CD4-positive, CD25-positive, alpha-beta regulatory T cell (primary cell): ENCODE data around the gene TNPO2. TPM values are rescaled to one million over a fixed set of nuclear protein-coding genes. Genes with fewer than 3 reads are reported as not detected.
"Not testable (repeated sequence)": the region's sequence is repeated elsewhere in the genome, so short reads cannot be mapped to it uniquely, and the experiment has no call there.

Experiments used
- ATAC-seq, 2 donors: fragments of 150-1000 bp; cut with Tn5 transposase; one replicate each; pipeline ENCODE4 v1.10.0; 2021; ENCODE audit warnings: low read depth in 2 of 2, moderate number of reproducible peaks in 2 of 2, moderate library complexity in 1 of 2
- DNase-seq, 3 donors: peaks; one replicate each; pipeline versions ENCODE4 v3.0.0 to v3.0.0-alpha.2; 2012 to 2022; ENCODE audit warnings: mixed read lengths in 1 of 3
- H3K27ac ChIP-seq: one replicate; pipeline ENCODE4 v1.7.0; 2013; ENCODE audit warnings: mild to moderate bottlenecking, low read length; ENCODE audit not compliant: insufficient read depth, poor library complexity, severe bottlenecking
- H3K27me3 ChIP-seq: one replicate; pipeline ENCODE4 v1.7.0; 2013; ENCODE audit warnings: low read length; ENCODE audit not compliant: control insufficient read depth, insufficient read depth
- H3K36me3 ChIP-seq: one replicate; pipeline ENCODE4 v1.7.0; 2013; ENCODE audit warnings: mild to moderate bottlenecking, low read length, moderate library complexity; ENCODE audit not compliant: control insufficient read depth, insufficient read depth
- H3K4me1 ChIP-seq: 2 replicates; pipeline ENCODE4 v1.7.0; 2013; ENCODE audit warnings: mild to moderate bottlenecking, low read length; ENCODE audit not compliant: insufficient read depth, control insufficient read depth, poor library complexity, severe bottlenecking
- H3K4me3 ChIP-seq: one replicate; pipeline ENCODE4 v1.7.0; 2013; ENCODE audit warnings: low read depth, mild to moderate bottlenecking, low read length, moderate library complexity
- H3K9me3 ChIP-seq, 2 experiments: 1 replicate in 1 of 2; 2 replicates in 1 of 2; pipeline ENCODE4 v1.7.0; 2013; ENCODE audit warnings: low read length in 2 of 2, mild to moderate bottlenecking in 1 of 2, moderate library complexity in 1 of 2; ENCODE audit not compliant: control insufficient read depth in 2 of 2
- H3K27ac Mint-ChIP-seq, 3 donors: one replicate each; pipeline ENCODE4 v1.8.0; 2020 to 2022; ENCODE audit warnings: mild to moderate bottlenecking in 3 of 3, mixed read lengths in 3 of 3, moderate library complexity in 2 of 3
- H3K27me3 Mint-ChIP-seq: one replicate; pipeline ENCODE4 v1.8.0; 2022; ENCODE audit warnings: mild to moderate bottlenecking, mixed read lengths
- H3K36me3 Mint-ChIP-seq: one replicate; pipeline ENCODE4 v1.8.0; 2020; ENCODE audit warnings: mixed read lengths
- H3K4me1 Mint-ChIP-seq, 4 donors: one replicate each; pipeline ENCODE4 v1.8.0; 2020 to 2022; ENCODE audit warnings: mixed read lengths in 4 of 4, mild to moderate bottlenecking in 1 of 4
- H3K4me3 Mint-ChIP-seq, 4 donors: one replicate each; pipeline ENCODE4 v1.8.0; 2020 to 2022; ENCODE audit warnings: mild to moderate bottlenecking in 4 of 4, mixed read lengths in 4 of 4, moderate library complexity in 3 of 4
- H3K9me3 Mint-ChIP-seq, 7 donors: one replicate each; pipeline ENCODE4 v1.8.0; 2020 to 2022; ENCODE audit warnings: mixed read lengths in 7 of 7, mild to moderate bottlenecking in 3 of 7, moderate library complexity in 2 of 7
- polyA plus RNA-seq, 4 donors: library from polyadenylated mRNA; unstranded; fragments of 300-500 nt; fragmentation: Illumina TruSeq; gene quantifications; one replicate each; pipeline ENCODE4 v1.2.3, GENCODE V29; 2021
- total RNA-seq: library from RNA; stranded (reverse); gene quantifications from one replicate; pipeline ENCODE4 v1.2.3, GENCODE V29; 2022

The TNPO2 gene
- total and polyA plus RNA-seq, 5 donors from 2014 or later, result 1.7 to 42.9 (median 2.3) TPM

GRCh38 chr19:12698138-12698537 is 25.6 kb downstream of the TNPO2 start:
- Mint-ChIP-seq H3K9me3 (peaks cover 0 to 1% (median 0%) of the 10 kb centered on the region in 7 donors), H3K27me3 (no peaks in the 10 kb centered on the region), H3K36me3 (peaks cover 7% of the 10 kb centered on the region), H3K27ac (peak overlapping the region; percentile 72 to 89 (median 82)), H3K4me1 (peaks cover 2 to 12% (median 10%) of the 10 kb centered on the region in 4 donors), H3K4me3 (peak overlapping the region; percentile 11 to 78 (median 68))
- ATAC-seq, result no peak
- Histone ChIP-seq H3K4me3 (no peak overlapping the region), H3K36me3 (peaks cover 5% of the 10 kb centered on the region), H3K27me3 (no peaks in the 10 kb centered on the region), H3K9me3 (no peaks in the 10 kb centered on the region), H3K4me1 (peaks cover 15% of the 10 kb centered on the region), H3K27ac (no peak overlapping the region)
- no peak for DNase-seq

GRCh38 chr19:12697425-12697824 is 26.3 kb downstream of the TNPO2 start:
- not testable (repeated sequence) for H3K36me3 ChIP-seq, H3K27ac Mint-ChIP-seq, ATAC-seq, H3K36me3 Mint-ChIP-seq, DNase-seq, H3K4me3 ChIP-seq, H3K27ac ChIP-seq, H3K27me3 ChIP-seq, H3K9me3 Mint-ChIP-seq, H3K9me3 ChIP-seq, H3K27me3 Mint-ChIP-seq
- Mint-ChIP-seq H3K4me1 (peaks cover 2 to 12% (median 10%) of the 10 kb centered on the region in 4 donors), H3K4me3 (peak overlapping the region in 3 of 4 donors; percentile 15 to 53 (median 43))
- H3K4me1 ChIP-seq, result peaks cover 15% of the 10 kb centered on the region

GRCh38 chr19:12696366-12697335 is 27.1 kb downstream of the TNPO2 start, which contains the start of gene FBXW9:
Gene FBXW9 (minus strand): TSS chr19:12696631. CDS start chr19:12696581, 50 bp downstream.
- ATAC-seq, result peak; percentile 90 to 92
- peak within 1 kb of the TSS; percentile 97 to 98 (median 97) for H3K27ac Mint-ChIP-seq
- Histone ChIP-seq H3K27me3 (no peaks in the 10 kb centered on the region), H3K4me3 (peak within 1 kb of the TSS; percentile 77), H3K27ac (peak within 1 kb of the TSS; percentile 92), H3K36me3 (peaks cover 3% of the 10 kb centered on the region), H3K4me1 (peaks cover 15% of the 10 kb centered on the region), H3K9me3 (no peaks in the 10 kb centered on the region)
- peaks cover 2 to 12% (median 10%) of the 10 kb centered on the region in 4 donors for H3K4me1 Mint-ChIP-seq
- H3K27me3 Mint-ChIP-seq, result no peaks in the 10 kb centered on the region
- peaks cover 4% of the 10 kb centered on the region for H3K36me3 Mint-ChIP-seq
- peak within 1 kb of the TSS; percentile 93 to 98 (median 94) for H3K4me3 Mint-ChIP-seq
- DNase-seq, result peak; percentile 94 to 97 (median 95)
- H3K9me3 Mint-ChIP-seq, result peaks cover 0 to 1% (median 0%) of the 10 kb centered on the region in 7 donors

- DNase-seq (no peak), ATAC-seq (peak in 1 of 2 donors; percentile 16)
- Histone ChIP-seq H3K9me3 (no peaks in the 10 kb centered on the region), H3K27ac (peak overlapping the region; percentile 92), H3K36me3 (no peaks in the 10 kb centered on the region), H3K27me3 (no peaks in the 10 kb centered on the region), H3K4me1 (peaks cover 15% of the 10 kb centered on the region), H3K4me3 (peak overlapping the region; percentile 77)
- H3K4me3 Mint-ChIP-seq, result peak overlapping the region; percentile 93 to 98 (median 94)
- H3K27me3 Mint-ChIP-seq, result no peaks in the 10 kb centered on the region
- H3K9me3 Mint-ChIP-seq, result peaks cover 0 to 1% (median 0%) of the 10 kb centered on the region in 7 donors
- peaks cover 4% of the 10 kb centered on the region for H3K36me3 Mint-ChIP-seq
- peak overlapping the region in 2 of 3 donors; percentile 97 to 98 for H3K27ac Mint-ChIP-seq
- peaks cover 2 to 12% (median 10%) of the 10 kb centered on the region in 4 donors for H3K4me1 Mint-ChIP-seq
Observed at GRCh38 chr19:12695997-12696365, 27.8 kb downstream of the TNPO2 start.

GRCh38 chr19:12695514-12695913 is 28.2 kb downstream of the TNPO2 start:
- H3K27ac ChIP-seq, result no peak overlapping the region

GRCh38 chr19:12695096-12695495 is 28.6 kb downstream of the TNPO2 start:
- Mint-ChIP-seq H3K36me3 (peaks cover 4% of the 10 kb centered on the region), H3K9me3 (peaks cover 0 to 1% (median 0%) of the 10 kb centered on the region in 7 donors)

More at GRCh38 chr19:12695514-12695913, 28.2 kb downstream of the TNPO2 start:
- H3K27ac Mint-ChIP-seq, result peak overlapping the region in 1 of 3 donors; percentile 36
- H3K27me3 Mint-ChIP-seq, result no peaks in the 10 kb centered on the region
- ATAC-seq (no peak), DNase-seq (no peak)
- H3K9me3 ChIP-seq, result no peaks in the 10 kb centered on the region
- peaks cover 0 to 1% (median 0%) of the 10 kb centered on the region in 7 donors for H3K9me3 Mint-ChIP-seq
- peaks cover 4% of the 10 kb centered on the region for H3K36me3 Mint-ChIP-seq
- H3K4me3 Mint-ChIP-seq, result peak overlapping the region; percentile 77 to 94 (median 86)
- H3K4me1 ChIP-seq, result peaks cover 15% of the 10 kb centered on the region
- peak overlapping the region; percentile 41 for H3K4me3 ChIP-seq
- no peaks in the 10 kb centered on the region for H3K36me3 ChIP-seq
- peaks cover 2 to 12% (median 10%) of the 10 kb centered on the region in 4 donors for H3K4me1 Mint-ChIP-seq
- no peaks in the 10 kb centered on the region for H3K27me3 ChIP-seq

GRCh38 chr19:12694641-12695040 is 29.1 kb downstream of the TNPO2 start:
- Histone ChIP-seq H3K4me3 (no peak overlapping the region), H3K36me3 (no peaks in the 10 kb centered on the region), H3K27ac (no peak overlapping the region), H3K9me3 (no peaks in the 10 kb centered on the region), H3K4me1 (peaks cover 15% of the 10 kb centered on the region), H3K27me3 (no peaks in the 10 kb centered on the region)
- H3K4me1 Mint-ChIP-seq, result peaks cover 2 to 12% (median 10%) of the 10 kb centered on the region in 4 donors
- H3K4me3 Mint-ChIP-seq, result peak overlapping the region; percentile 21 to 60 (median 36)
- DNase-seq (no peak), ATAC-seq (no peak)
- H3K27ac Mint-ChIP-seq, result no peak overlapping the region
- H3K36me3 Mint-ChIP-seq, result peaks cover 4% of the 10 kb centered on the region
- no peaks in the 10 kb centered on the region for H3K27me3 Mint-ChIP-seq
- H3K9me3 Mint-ChIP-seq, result peaks cover 0 to 1% (median 0%) of the 10 kb centered on the region in 7 donors

More at GRCh38 chr19:12695096-12695495, 28.6 kb downstream of the TNPO2 start:
- no peaks in the 10 kb centered on the region for H3K36me3 ChIP-seq
- H3K27me3 ChIP-seq, result no peaks in the 10 kb centered on the region
- ATAC-seq (no peak), DNase-seq (no peak)
- H3K4me3 ChIP-seq, result no peak overlapping the region
- H3K4me1 ChIP-seq, result peaks cover 15% of the 10 kb centered on the region
- Mint-ChIP-seq H3K4me1 (peaks cover 2 to 12% (median 10%) of the 10 kb centered on the region in 4 donors), H3K4me3 (peak overlapping the region; percentile 7 to 60 (median 36)), H3K27me3 (no peaks in the 10 kb centered on the region), H3K27ac (no peak overlapping the region)
- H3K9me3 ChIP-seq, result no peaks in the 10 kb centered on the region
- no peak overlapping the region for H3K27ac ChIP-seq
